Gastrocnemius medialis (tissue), 4 donors: ENCODE data around the gene SHISAL1. TPM values are rescaled to one million over a fixed set of nuclear protein-coding genes. Genes with fewer than 3 reads are reported as not detected.

Source experiments
- ATAC-seq, 2 donors: fragments of 150-250 bp; one replicate each; pipeline ENCODE4 v1.9.1; 2016
- DNase-seq, 2 donors: peaks; one replicate each; pipeline ENCODE4 v3.0.0-alpha.2; 2019
- H3K27ac ChIP-seq, 4 donors: fragments of 200-600 bp; sonication (generic); 1 replicate in 1 of 4; 2 replicates in 3 of 4; pipeline ENCODE4 v1.5.1; 2016 to 2018; ENCODE audit warnings: mild to moderate bottlenecking in 2 of 4, moderate library complexity in 1 of 4
- H3K27me3 ChIP-seq, 3 donors: fragments of 200-600 bp; sonication (generic) in 2 of 3; 1 replicate in 1 of 3; 2 replicates in 2 of 3; pipeline versions ENCODE4 v1.5.1 to v1.6.0; 2016 to 2019; ENCODE audit warnings: mild to moderate bottlenecking in 1 of 3, moderate library complexity in 1 of 3
- H3K36me3 ChIP-seq, 2 donors: fragments of 200-600 bp; sonication (generic) in 1 of 2; one replicate each; pipeline ENCODE4 v1.5.1; 2017 to 2018
- H3K4me1 ChIP-seq, 2 donors: fragments of 200-600 bp; sonication (generic) in 1 of 2; one replicate each; pipeline ENCODE4 v1.5.1; 2016 to 2017; ENCODE audit warnings: mild to moderate bottlenecking in 2 of 2
- H3K4me3 ChIP-seq, 4 donors: fragments of 200-600 bp; sonication (generic) in 3 of 4; 1 replicate in 1 of 4; 2 replicates in 3 of 4; pipeline ENCODE4 v1.5.1; 2016 to 2019; ENCODE audit warnings: mild to moderate bottlenecking in 2 of 4
- H3K9me3 ChIP-seq, 3 donors: fragments of 200-600 bp; sonication (generic) in 2 of 3; 1 replicate in 1 of 3; 2 replicates in 2 of 3; pipeline ENCODE4 v1.5.1; 2016 to 2019
- CTCF ChIP-seq, 5 experiments: fragments of 450-650 bp in 3 of 5; fragments of 200-600 bp in 2 of 5; sonication (generic) in 2 of 5; IDR thresholded peaks in 4 of 5; conservative IDR thresholded peaks in 1 of 5; 1 replicate in 4 of 5; 2 replicates in 1 of 5; pipeline ENCODE4 v1.5.1; 2016 to 2019; ENCODE audit warnings: antibody characterized with exemption in 5 of 5, mild to moderate bottlenecking in 3 of 5, moderate library complexity in 3 of 5
- POLR2A ChIP-seq, 2 donors: fragments of 450-650 bp; IDR thresholded peaks; one replicate each; pipeline ENCODE4 v1.6.1; 2017; ENCODE audit warnings: antibody characterized with exemption in 2 of 2, mild to moderate bottlenecking in 2 of 2, moderate library complexity in 2 of 2
- in situ Hi-C, 4 donors: fragments of 200-750 bp; cut with MboI; loops; one replicate each; pipeline versions ENCODE4 v1.15.0 to v1.8.0; 2017; ENCODE audit warnings: low sequenced_read_pairs in 4 of 4
- intact Hi-C: fragments of 100-400 bp; cut with DNase I; formaldehyde crosslinking; loops from one replicate; pipeline ENCODE4 v1.15.1; 2023; ENCODE audit warnings: low total_unique reads
- total RNA-seq, 4 donors: library from RNA; depleted of rRNA; stranded (reverse); fragments of >200 nt; gene quantifications; one replicate each; pipeline versions ENCODE4 v1.1.0 to v1.2.3, GENCODE V29; 2016

Gene SHISAL1
- total RNA-seq, 4 donors from 2014 or later: 0.03 to 0.10 TPM; not detected in 2

GRCh38 chr22:44291674-44292360, 20.9 kb downstream of the SHISAL1 start:
- no peaks in the 10 kb centered on the region for H3K4me1 ChIP-seq

GRCh38 chr22:44291265-44291664, 21.5 kb downstream of the SHISAL1 start:
- H3K36me3 ChIP-seq: no peaks in the 10 kb centered on the region
- H3K4me1 ChIP-seq: no peaks in the 10 kb centered on the region
- TF ChIP-seq CTCF (IDR thresholded peaks at IDR 0.05 in 4 of 5, conservative IDR thresholded peaks at IDR 0.05 in 1 of 5): no peak
- no peak for TF ChIP-seq POLR2A (IDR thresholded peaks at IDR 0.05)
- in situ Hi-C loops: no loop called here
- peaks cover 10 to 21% (median 20%) of the 10 kb centered on the region in 3 donors for H3K27me3 ChIP-seq
- DNase-seq: no peak
- intact Hi-C loops: no loop called here
- no peak overlapping the region for H3K4me3 ChIP-seq
- H3K9me3 ChIP-seq: no peaks in the 10 kb centered on the region
- H3K27ac ChIP-seq: no peak overlapping the region
- no peak for ATAC-seq

More at GRCh38 chr22:44291674-44292360, 20.9 kb downstream of the SHISAL1 start:
- Histone ChIP-seq H3K9me3 (no peaks in the 10 kb centered on the region), H3K27me3 (peaks cover 4 to 17% (median 14%) of the 10 kb centered on the region in 3 donors), H3K27ac (no peak overlapping the region), H3K4me3 (no peak overlapping the region), H3K36me3 (no peaks in the 10 kb centered on the region)
- TF ChIP-seq CTCF (IDR thresholded peaks at IDR 0.05 in 4 of 5, conservative IDR thresholded peaks at IDR 0.05 in 1 of 5) (no peak), POLR2A (IDR thresholded peaks at IDR 0.05) (no peak)
- intact Hi-C loops (no loop called here), in situ Hi-C loops (no loop called here)
- no peak for ATAC-seq
- no peak for DNase-seq

- Histone ChIP-seq H3K27me3 (peaks cover 19 to 31% (median 26%) of the 10 kb centered on the region in 3 donors), H3K9me3 (no peaks in the 10 kb centered on the region), H3K4me1 (no peaks in the 10 kb centered on the region), H3K27ac (no peak overlapping the region), H3K4me3 (no peak overlapping the region), H3K36me3 (no peaks in the 10 kb centered on the region)
- ATAC-seq (no peak), DNase-seq (no peak)
- intact Hi-C loops (no loop called here), in situ Hi-C loops (no loop called here)
- TF ChIP-seq CTCF (IDR thresholded peaks at IDR 0.05 in 4 of 5, conservative IDR thresholded peaks at IDR 0.05 in 1 of 5) (no peak), POLR2A (IDR thresholded peaks at IDR 0.05) (no peak)
Measured at GRCh38 chr22:44289414-44290171, 23.2 kb downstream of the SHISAL1 start.

- H3K9me3 ChIP-seq: no peaks in the 10 kb centered on the region
- H3K27me3 ChIP-seq: peaks cover 19 to 31% (median 26%) of the 10 kb centered on the region in 3 donors
- DNase-seq (no peak), ATAC-seq (no peak)
- H3K27ac ChIP-seq: no peak overlapping the region
- in situ Hi-C loops: no loop called here
- intact Hi-C loops: no loop called here
- no peaks in the 10 kb centered on the region for H3K4me1 ChIP-seq
- no peaks in the 10 kb centered on the region for H3K36me3 ChIP-seq
- TF ChIP-seq CTCF (IDR thresholded peaks at IDR 0.05 in 4 of 5, conservative IDR thresholded peaks at IDR 0.05 in 1 of 5): no peak
- H3K4me3 ChIP-seq: no peak overlapping the region
Measured at GRCh38 chr22:44288913-44289312, 23.8 kb downstream of the SHISAL1 start.
